HG02759 (cell line): ENCODE data around the gene FANCC.

Experiments used
- ATAC-seq: cut with Tn5 transposase; IDR thresholded peaks from one replicate; pipeline ENCODE4 v1.9.1; 2021; ENCODE audit warnings: mild to moderate bottlenecking, moderate library complexity; ENCODE audit not compliant: unreplicated experiment

The FANCC gene

GRCh38 chr9:95197692-95198271 lies 119.7 kb downstream of the FANCC start:
- no peak for ATAC-seq

- ATAC-seq = no peak
These were observed 124.0 kb downstream of the FANCC start for GRCh38 chr9:95193480-95193879.

DNA sequence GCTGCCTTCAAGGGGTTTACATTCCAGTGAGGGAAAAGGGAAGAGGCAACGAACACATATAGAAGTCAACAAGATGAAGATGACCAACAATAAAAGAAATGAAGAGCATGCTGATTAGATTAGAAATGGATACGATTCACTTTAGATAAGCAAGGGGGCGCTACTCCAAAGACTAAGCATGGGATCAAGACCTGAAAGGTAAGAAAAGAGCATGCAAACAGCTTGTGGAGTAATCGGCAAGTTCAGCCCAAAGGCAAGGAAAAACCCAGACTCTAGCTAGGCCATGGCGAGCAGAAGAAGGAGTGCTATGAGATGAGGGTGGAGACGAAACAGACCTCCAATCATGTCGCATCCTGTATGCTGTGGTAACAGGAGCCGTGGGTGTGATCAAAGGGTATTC lies 124.4 kb downstream of the FANCC start:
- no peak for ATAC-seq

- ATAC-seq = no peak
These were observed 124.9 kb downstream of the FANCC start for GRCh38 chr9:95192631-95193030.

DNA sequence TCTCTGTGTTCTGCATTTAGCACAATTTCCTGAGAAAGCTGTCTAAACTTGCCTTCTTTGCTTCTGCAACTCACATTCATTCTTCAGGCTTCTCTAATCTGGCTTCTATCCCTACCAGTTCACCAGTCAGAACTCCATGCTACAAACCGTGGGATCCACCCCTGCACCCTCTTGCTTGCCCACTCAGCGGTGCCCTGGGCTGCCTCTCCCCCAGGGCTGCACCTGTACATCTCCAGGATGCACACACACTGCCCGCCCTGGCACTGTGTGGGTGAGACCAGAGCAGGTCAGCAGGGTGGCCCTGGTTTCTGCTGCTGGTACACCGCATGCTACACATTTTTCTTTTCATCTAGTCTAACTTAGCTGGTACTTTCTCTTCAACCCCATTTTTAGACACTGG lies 127.1 kb downstream of the FANCC start:
- ATAC-seq = no peak

DNA sequence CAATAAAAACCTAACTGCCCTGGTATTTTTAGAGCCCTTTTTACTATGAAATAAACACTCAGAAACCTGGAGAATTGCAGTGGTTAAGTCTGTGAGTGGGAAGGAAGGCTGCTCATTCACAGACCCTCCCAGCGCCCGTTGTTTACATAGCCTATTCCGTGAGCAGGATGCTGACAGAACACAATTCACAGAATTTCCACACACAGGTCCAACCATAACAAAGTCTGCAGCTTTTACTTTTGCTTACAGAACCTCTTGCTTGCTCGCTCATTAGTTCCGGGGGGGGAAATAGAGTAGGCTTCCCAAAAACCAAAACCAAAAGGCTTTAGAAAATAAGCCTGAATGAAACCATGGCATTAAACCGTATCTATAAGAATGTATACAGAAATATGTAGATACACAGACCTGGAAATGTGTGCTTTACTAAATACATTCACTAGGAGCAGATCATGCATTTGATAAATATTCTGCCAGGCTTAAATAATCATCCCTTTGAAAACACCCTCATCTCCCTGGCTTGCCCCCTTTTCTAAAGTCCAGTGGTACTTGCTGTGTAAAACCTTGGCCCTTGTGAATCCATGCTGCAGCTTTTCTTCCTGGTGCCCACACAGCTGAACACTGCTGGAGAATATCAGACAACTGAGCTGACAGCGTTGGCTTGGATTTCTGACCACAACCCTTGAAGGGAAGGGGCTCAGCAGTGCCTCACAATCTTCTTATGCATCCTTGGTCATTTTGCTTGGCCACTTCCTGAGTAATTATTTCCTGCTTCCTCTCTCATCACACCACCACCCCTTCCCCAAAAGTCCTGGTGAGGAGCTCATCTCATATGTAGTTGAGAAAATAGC lies 128.0 kb downstream of the FANCC start:
- no peak for ATAC-seq

DNA sequence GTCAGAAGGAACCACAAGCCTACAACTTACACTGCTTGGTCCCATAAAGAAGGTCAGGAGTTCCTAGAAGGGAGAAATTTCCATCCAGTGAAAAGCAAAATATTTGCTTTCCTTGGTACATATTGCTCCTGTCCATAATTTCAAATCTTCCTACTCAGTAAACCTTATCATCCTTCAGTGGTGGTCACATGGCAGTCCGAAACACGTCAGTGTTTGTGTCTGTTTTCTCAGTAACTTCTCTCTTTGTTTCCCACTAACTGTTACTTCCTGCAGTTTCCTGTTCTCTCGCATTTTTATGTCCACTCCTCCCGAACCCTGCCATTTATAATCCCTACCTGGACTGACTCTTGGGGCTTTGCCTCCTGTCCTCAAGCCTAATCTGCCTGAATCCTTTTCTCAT lies 129.1 kb downstream of the FANCC start:
- no peak for ATAC-seq

GRCh38 chr9:95185956-95186355 lies 131.6 kb downstream of the FANCC start:
- no peak for ATAC-seq

- ATAC-seq = no peak
These were observed 134.5 kb downstream of the FANCC start for GRCh38 chr9:95182854-95183563.

DNA sequence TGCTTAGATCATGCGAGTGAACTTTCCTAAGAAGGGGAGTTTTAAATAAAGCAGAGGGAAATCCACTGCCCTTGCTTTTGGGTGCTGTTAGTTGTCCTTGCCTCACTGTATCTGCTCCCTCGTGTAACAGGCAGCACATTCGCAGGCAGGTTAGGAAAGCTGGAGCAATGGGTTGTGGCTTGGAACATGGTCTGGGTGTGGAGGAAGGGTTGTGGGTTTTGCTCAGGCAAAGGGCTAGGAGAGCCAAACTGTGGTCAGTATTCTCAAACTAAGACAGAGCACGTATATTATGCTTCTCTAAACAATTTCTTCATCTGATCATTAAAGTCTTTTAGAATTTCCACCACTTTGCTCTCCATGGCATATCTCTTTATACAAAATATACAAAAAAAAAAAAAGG lies 135.7 kb downstream of the FANCC start:
- no peak for ATAC-seq

- ATAC-seq = no peak
These were observed 136.2 kb downstream of the FANCC start for GRCh38 chr9:95181226-95181818.

DNA sequence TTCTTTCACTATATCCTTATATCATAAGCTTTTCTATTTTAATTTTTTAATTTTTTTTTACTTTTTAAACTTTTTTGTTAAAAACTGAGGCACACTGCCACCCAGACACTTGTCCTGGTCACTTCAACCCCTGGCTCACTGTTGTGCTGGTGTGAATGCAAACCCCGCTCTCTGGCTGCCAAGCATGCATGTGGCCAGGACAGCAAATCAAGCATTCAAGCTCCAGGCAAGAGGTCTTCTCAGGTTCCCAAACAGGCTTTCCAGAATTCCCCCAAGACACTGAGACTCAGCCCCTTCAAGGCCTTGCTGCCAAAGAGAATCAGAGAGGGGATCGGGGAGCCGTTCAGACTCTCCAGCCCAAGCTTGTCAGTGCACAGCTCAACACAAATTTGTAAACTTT lies 139.9 kb downstream of the FANCC start:
- ATAC-seq = no peak

DNA sequence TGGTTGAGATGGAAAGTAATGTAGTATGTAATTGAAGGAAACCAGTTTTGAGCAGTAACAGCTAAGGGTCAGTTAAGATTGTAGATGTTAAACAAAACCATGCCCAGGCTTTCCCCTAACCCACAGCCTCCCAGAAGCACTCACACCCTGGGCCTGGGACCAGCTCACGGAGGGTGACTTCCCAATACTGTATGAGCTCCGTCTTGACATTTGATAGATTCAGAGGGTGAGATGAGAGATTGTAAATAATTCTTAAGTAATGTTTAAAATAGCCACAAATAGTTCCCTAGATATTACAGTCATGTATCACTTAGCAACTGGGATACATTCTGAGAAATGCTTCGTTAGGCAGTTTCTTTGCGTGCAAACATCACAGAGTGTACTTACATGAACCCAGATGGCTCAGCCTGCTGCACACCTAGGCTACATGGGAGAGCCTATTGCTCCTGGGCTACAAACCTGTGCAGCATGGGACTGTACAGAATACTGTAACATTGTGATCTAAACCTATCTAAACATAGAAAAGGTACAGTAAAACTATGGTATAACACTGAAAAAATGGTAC lies 140.7 kb downstream of the FANCC start:
- no peak for ATAC-seq

- ATAC-seq = no peak
These were observed 142.0 kb downstream of the FANCC start for GRCh38 chr9:95175523-95175922.

DNA sequence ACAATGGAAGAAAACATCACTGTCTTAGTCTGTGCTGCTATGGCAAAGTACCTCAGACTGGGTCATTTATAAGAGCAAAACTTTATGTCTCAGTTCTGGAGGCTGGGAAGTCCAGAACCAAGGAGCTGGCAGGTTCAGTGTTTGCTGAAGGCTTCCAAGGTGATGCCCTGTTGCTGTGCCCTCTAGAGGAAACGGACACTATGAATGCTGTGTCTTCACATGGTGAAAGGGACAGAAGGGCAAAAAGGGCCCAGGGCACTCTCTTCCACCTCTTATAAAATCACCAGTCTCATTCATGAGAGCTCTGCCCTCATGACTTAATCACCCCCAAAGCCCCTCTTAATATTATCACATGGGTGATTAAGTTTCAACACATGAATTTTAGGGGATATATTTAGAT lies 143.5 kb downstream of the FANCC start:
- ATAC-seq = no peak

GRCh38 chr9:95171596-95171995 lies 145.9 kb downstream of the FANCC start:
- no peak for ATAC-seq

- ATAC-seq = no peak
These were observed 146.5 kb downstream of the FANCC start for GRCh38 chr9:95171001-95171400.

GRCh38 chr9:95167998-95168397 lies 149.5 kb downstream of the FANCC start:
- no peak for ATAC-seq

- no peak for ATAC-seq
These were observed 152.5 kb downstream of the FANCC start for GRCh38 chr9:95165004-95165403.

DNA sequence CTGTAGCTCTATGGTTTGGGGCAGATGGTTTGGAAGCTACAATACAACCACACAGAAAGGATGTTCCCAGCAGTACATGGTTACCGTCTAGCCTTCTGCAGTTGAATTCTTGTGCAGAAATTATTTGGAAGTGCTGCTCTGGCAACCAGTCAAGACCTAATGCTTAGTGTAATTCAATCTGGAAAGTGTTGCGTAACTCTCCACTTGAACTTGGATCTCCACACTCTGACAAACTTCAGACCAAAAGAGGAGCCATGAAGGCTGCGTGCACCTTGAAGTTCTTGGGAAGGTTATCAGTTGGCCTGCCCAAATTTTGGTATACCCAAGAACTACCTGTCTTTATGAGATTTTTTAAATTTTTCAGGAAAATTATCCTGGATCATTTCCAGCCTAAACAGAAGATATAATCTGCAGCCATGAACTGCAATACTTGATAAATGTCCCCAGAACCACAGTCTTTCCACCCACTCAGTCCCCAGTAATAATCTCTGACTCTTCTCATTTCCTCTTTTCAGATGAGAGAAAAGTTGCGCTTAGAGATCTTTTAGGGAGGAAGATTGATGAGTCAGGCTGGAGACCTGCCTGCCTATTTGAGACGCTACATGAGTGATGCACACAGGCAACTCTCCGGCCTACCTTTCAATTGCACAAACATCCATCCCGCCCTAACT lies 159.9 kb downstream of the FANCC start:
- peak; percentile 91 for ATAC-seq

DNA sequence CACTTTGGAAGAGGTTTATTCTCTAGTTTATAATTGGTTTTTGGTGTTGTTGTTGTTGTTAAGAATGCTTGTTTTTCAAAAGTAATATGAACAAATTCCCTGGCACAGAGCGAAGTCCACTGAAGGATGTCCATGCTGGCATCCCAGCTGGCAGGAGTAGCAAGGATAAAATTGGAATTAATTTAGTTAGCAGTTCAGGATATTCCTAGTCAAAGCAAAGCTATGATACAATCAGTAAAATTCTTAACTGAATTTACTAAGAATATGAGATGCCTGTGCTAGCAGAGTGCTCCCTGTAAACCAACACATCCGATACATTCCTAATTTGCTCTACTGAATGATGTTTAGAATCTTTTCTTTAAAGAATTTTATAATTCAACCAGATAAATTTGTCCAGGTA lies 161.4 kb downstream of the FANCC start:
- ATAC-seq = no peak
